AG09319 (cell line): ENCODE results near the gene UIMC1.

Experiments used
- DNase-seq: peaks from one replicate; pipeline ENCODE4 v3.0.0-alpha.2; 2010; ENCODE audit warnings: low read depth; ENCODE audit errors: extremely low read depth
- TF ChIP-seq, protein P1 (sequence below): IDR thresholded peaks from 2 replicates; pipeline ENCODE4 v1.5.1; 2011; ENCODE audit warnings: low read depth, mild to moderate bottlenecking, inconsistent platforms, low read length, moderate library complexity

The UIMC1 gene

DNA sequence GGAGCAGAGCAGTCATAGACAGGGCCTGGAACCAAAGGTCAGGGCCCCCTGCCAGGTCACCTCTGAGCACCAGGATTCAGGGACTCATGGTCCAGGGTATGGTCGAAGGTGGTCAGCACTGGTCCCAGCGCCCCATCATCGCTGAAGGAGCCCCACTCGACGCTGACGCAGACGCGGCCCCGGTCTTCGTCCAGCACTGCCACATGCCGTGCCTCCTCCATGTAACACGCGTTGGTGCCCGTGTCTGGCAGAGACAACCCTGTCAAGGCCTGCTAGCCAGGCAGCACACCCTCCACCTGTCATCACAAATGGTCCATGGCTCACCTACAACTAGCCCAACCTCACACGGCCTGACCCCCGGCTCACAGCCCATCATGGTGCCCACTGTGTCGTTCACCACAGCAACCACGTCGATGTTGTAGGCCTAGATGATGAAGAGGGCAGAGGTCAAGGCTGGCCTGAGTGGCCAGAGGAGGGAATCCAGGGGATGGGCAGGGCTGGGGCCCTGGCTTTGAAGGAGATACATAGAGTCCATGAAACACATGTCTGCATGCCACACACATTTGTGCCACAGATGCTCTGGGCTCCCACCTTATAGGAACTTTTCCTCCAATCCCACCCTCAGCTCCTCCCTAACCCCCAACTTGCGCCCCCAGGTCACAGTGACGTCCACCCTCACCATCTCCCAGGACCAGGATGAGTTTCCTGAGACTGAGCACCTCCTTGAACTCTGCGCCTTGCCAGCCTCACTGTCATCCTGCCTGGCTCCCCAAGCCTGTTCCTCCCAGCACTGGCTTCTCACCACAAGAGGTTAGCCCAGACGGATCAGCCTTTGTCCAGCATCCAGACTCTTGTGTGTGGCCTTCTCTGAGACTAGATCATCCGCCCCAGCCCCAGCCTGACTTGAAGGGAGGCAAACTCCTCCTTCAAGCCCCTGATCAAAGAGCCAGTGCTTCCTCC, 117.0 kb downstream of the UIMC1 start:
- TF ChIP-seq, protein P1, sequence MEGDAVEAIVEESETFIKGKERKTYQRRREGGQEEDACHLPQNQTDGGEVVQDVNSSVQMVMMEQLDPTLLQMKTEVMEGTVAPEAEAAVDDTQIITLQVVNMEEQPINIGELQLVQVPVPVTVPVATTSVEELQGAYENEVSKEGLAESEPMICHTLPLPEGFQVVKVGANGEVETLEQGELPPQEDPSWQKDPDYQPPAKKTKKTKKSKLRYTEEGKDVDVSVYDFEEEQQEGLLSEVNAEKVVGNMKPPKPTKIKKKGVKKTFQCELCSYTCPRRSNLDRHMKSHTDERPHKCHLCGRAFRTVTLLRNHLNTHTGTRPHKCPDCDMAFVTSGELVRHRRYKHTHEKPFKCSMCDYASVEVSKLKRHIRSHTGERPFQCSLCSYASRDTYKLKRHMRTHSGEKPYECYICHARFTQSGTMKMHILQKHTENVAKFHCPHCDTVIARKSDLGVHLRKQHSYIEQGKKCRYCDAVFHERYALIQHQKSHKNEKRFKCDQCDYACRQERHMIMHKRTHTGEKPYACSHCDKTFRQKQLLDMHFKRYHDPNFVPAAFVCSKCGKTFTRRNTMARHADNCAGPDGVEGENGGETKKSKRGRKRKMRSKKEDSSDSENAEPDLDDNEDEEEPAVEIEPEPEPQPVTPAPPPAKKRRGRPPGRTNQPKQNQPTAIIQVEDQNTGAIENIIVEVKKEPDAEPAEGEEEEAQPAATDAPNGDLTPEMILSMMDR, result no peak
- no peak for DNase-seq

DNA sequence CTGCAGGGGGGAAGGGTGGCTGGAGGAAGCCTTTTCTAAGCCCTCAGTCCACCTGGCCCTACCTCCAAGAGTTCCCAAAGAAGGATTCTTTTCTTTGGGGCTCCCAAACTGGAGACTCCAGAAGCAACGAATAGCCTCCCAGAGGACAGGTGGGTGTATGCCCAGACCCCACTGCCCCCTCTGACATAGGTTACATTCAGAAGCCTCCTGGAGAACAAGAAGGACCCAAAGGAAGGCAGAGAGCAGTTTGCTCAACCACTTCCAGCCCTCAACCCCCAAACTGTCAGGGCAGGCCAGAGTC, 117.8 kb downstream of the UIMC1 start:
- TF ChIP-seq, protein P1, result no peak
- no peak for DNase-seq

DNA sequence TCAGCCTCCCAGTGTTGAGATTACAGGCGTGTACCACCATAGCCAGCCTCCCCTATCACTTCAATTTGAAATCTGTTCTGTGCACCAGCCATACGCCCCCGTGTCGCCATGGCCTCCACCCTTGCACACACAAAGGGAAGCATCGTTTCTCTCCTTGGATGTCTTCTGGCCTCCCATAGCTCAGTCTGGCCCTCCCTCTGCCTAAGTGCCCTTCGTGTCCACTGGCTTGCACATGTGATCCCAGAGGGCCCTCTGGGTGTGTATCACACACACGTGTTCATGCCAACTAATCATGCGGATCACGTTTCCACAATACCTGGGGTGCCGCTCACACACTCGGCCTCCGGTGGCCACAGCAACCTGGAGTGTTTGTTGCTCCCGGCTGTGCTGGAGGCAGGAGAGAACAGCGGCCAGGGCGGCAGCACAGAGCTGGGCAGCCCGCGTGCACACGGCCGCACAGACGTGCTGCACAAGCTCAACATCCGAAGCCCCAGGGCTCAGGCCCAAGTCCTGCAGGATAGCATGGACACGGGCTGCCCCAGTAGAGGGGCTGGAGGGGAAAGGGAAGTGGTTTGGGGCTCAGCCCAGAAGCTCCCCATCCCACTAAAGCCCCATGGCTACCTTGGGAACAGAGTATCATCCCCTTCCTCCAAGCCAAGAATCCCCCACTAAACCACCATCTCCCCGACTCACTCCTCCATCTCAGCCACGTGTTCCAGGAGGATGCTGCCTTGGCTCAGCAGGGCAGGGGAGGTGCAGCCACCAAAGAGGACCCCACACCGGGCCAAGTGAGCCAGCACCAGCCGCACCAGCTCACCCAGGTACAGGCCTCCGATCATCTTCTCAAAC, 118.3 kb downstream of the UIMC1 start:
- DNase-seq, result no peak
- TF ChIP-seq, protein P1, result no peak

DNA sequence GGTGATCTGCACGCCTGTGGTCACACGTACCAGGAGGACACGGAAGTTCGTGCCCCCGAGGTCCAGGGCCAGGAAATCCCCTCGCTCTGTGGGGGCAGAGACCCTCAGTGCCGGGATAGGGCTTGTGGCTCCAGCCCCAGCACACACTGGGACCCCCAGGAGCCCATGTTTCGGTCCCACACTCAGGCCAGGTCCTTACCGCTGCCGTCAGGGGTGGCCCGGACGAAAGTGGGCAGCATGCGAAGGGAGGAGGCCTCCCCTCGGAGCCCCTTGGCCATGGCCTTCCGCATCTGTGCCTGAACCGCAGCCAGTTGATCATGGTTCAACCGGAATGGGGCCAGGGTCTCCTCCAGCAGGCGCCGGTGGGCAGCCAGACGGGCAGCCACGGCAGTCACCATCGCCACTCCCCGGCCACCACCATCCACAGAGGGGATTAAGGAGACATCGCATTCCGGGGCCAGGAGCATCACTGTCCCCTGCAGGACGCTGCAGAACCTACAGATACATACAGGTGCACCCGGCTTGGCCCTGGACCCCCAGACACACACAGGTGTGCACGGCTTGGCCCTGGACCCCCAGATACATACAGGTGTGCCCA, 119.2 kb downstream of the UIMC1 start:
- no peak for DNase-seq
- TF ChIP-seq, protein P1, result no peak

DNA sequence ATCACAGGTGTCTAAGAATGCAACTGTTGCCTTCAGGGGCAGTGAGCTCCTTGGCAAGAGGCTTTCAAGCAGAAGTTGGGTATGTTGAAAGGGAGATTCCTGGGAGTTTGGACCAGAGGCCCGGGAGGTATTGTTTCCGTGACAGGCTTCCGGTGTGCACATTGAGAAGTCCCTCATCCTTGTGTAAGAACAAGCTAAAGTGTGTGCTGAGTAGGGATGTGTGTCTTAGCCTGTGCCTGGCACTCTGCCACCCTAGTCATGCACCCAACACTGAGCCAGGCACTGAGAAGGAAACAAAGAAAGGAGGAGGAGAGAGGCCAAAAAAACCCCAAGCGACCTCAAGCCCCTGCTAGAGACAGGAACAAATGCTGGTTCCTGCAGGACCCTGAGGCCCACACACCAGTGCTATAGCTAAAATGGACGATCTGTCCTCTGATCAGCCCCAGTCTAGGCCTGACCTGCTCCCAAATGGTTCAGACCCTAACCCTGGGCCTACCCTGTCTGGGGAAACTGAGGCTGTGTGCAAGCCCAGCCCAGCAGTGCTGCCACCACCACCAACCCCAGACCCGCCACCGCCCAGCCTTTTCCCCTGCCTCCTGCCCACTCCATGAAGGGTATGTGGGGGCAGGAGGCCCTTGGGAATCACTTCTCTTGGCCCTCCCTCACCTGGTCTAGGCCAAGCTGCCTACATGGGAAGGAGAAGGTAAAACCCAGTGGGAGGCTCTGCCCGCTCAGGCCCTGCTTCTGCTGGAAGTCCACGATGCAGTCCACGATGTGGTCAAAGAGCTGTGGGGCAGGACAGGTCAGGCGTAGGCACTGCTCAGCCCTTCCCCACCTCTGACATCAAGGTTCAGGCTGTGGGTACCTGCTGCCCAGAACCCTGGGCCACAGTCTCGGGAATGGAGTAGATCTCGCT, 120.0 kb downstream of the UIMC1 start:
- TF ChIP-seq, protein P1, result no peak
- DNase-seq, result no peak

DNA sequence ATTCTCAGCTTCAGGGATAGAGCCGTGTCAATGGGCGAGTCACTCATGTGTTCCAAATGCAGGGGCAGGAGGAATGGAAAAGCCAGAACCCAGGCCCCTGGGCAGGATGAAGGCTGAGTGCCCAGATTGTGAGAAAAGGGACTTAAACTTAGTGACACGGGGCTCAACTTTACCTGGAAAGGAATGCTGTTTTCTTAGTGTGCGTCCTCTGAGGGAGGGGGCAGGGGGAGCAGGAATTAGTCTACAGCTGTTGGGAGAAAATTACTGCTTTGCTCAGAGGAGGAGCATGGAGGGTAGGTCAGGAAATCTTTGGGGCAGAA, 122.0 kb downstream of the UIMC1 start:
- no peak for DNase-seq
- TF ChIP-seq, protein P1, result no peak
